ENCODE data around the gene STX18.

GRCh38 chr4:4418676-4419390 is 123.0 kb downstream of the STX18 start:
- TF ChIP-seq CTCF (IDR thresholded peaks at IDR 0.05; ENCODE audit: low read depth, low read length, missing input control) (no peak), GABPA (IDR thresholded peaks at IDR 0.05 in 1 of 2, conservative IDR thresholded peaks at IDR 0.05 in 1 of 2) (no peak), SP1 (IDR thresholded peaks at IDR 0.05) (no peak), YY1 (IDR thresholded peaks at IDR 0.05) (no peak), ATF3 (IDR thresholded peaks at IDR 0.05) (no peak)

Data from liver (tissue), 3 donors.